ENCODE data around the gene CHRNB1.
"Not testable (repeated sequence)": the region's sequence is repeated elsewhere in the genome, so short reads cannot be mapped to it uniquely, and the experiment has no call there.

DNA sequence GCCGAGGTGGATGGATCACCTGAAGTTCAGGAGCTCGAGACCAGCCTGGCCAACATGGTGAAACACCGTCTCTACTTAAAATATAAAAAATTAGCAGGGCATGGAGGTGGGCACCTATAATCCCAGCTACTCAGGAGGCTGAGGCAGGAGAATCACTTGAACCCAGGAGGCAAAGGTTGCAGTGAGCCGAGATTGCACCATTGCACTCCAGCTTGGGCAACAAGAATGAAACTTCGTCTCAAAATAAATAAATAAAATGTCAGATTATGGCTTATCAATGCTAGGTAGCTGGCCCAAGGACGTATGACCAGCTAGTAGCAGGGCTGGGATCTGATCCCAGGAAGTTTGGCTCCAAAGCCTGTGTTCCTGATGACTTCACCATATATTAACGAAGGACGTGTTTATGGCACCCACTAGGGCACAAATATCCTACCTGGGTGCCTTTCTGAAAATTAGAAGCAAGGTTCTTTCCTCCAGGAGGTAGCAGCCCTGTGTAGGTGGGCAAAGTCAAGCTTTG, 25.7 kb downstream of the CHRNB1 start:
- TF ChIP-seq, protein P1, sequence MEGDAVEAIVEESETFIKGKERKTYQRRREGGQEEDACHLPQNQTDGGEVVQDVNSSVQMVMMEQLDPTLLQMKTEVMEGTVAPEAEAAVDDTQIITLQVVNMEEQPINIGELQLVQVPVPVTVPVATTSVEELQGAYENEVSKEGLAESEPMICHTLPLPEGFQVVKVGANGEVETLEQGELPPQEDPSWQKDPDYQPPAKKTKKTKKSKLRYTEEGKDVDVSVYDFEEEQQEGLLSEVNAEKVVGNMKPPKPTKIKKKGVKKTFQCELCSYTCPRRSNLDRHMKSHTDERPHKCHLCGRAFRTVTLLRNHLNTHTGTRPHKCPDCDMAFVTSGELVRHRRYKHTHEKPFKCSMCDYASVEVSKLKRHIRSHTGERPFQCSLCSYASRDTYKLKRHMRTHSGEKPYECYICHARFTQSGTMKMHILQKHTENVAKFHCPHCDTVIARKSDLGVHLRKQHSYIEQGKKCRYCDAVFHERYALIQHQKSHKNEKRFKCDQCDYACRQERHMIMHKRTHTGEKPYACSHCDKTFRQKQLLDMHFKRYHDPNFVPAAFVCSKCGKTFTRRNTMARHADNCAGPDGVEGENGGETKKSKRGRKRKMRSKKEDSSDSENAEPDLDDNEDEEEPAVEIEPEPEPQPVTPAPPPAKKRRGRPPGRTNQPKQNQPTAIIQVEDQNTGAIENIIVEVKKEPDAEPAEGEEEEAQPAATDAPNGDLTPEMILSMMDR (IDR thresholded peaks at IDR 0.05) = not testable (repeated sequence)
- not testable (repeated sequence) for TF ChIP-seq POLR2A, POLR2AphosphoS5 (IDR thresholded peaks at IDR 0.05)
